HG02981 (cell line): ENCODE measurements around the gene TMEM250.

Experiments
- ATAC-seq: cut with Tn5 transposase; IDR thresholded peaks from one replicate; pipeline ENCODE4 v1.9.1; 2021; ENCODE audit warnings: mild to moderate bottlenecking, moderate library complexity; ENCODE audit not compliant: unreplicated experiment

TMEM250 gene

GRCh38 chr9:136133191-136133958 is 14.7 kb upstream of the TMEM250 start:
- no peak for ATAC-seq

- no peak for ATAC-seq
Measured at GRCh38 chr9:136132512-136133050, 13.9 kb upstream of the TMEM250 start.

- no peak for ATAC-seq
Measured at GRCh38 chr9:136131629-136132511, 13.2 kb upstream of the TMEM250 start.

- no peak for ATAC-seq
Measured at GRCh38 chr9:136129176-136129575, 10.5 kb upstream of the TMEM250 start.

- ATAC-seq: no peak
Measured at GRCh38 chr9:136128436-136128835, 9.8 kb upstream of the TMEM250 start.

- no peak for ATAC-seq
Measured at GRCh38 chr9:136127313-136127712, 8.6 kb upstream of the TMEM250 start.

GRCh38 chr9:136124976-136125692 is 6.5 kb upstream of the TMEM250 start:
- no peak for ATAC-seq

- ATAC-seq: no peak
Measured at GRCh38 chr9:136122425-136123383, 4.0 kb upstream of the TMEM250 start.

- no peak for ATAC-seq
Measured at GRCh38 chr9:136121801-136122200, 3.1 kb upstream of the TMEM250 start.

- ATAC-seq: no peak
Measured at GRCh38 chr9:136120438-136120844, 1.8 kb upstream of the TMEM250 start.

- ATAC-seq: no peak
Measured at GRCh38 chr9:136119883-136120393, 1.3 kb upstream of the TMEM250 start.

GRCh38 chr9:136119061-136119882 is 597 bp upstream of the TMEM250 start:
- no peak for ATAC-seq

GRCh38 chr9:136117916-136118319 is 757 bp downstream of the TMEM250 start:
- no peak for ATAC-seq

- ATAC-seq: no peak
Measured at GRCh38 chr9:136117291-136117915, 1.3 kb downstream of the TMEM250 start.

GRCh38 chr9:136116360-136117098 is 2.1 kb downstream of the TMEM250 start:
- no peak for ATAC-seq

GRCh38 chr9:136115641-136116359 is 2.9 kb downstream of the TMEM250 start:
- ATAC-seq: no peak

GRCh38 chr9:136115206-136115605 is 3.5 kb downstream of the TMEM250 start:
- no peak for ATAC-seq
